GM21529 (cell line): ENCODE results near the gene NTM.
A peak's percentile ranks its signal among the peaks of the same experiment; 100 is the strongest.

Source experiments
- ATAC-seq: cut with Tn5 transposase; IDR thresholded peaks from one replicate; pipeline ENCODE4 v1.9.1; 2021; ENCODE audit not compliant: unreplicated experiment

The NTM gene

DNA sequence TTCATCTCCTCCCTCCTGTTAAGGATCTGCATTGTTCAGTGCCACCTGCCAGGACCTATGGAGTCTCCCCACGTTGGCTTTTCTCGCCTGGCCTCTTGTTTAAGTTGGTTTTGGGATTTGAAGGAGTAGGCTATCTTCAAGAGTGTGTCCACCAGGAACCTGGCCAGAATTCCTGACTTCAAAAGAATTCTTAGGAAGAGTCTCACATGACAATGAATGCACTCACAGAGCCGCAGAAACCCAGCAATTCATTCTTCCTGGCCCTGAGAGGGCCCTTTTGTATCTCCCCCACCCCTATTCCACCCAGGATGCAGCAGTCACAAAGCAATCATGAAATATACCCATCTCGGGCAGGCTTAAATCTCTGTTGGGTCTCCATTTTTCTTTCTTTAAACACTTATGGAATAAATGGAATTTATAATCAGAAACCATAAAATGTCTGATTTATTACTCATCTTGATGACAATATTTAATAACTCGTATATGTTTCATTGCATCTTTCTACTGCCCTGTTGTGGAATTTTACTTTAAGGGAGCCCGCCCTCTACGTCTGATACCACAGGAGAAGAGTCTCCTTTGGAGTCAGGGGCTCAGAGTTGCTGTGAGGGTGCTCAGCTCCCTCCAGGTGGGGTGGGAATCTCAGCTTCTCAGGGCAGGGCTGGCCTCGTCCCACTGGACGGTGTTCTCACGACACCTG is 507.0 kb downstream of the NTM start:
- no peak for ATAC-seq

DNA sequence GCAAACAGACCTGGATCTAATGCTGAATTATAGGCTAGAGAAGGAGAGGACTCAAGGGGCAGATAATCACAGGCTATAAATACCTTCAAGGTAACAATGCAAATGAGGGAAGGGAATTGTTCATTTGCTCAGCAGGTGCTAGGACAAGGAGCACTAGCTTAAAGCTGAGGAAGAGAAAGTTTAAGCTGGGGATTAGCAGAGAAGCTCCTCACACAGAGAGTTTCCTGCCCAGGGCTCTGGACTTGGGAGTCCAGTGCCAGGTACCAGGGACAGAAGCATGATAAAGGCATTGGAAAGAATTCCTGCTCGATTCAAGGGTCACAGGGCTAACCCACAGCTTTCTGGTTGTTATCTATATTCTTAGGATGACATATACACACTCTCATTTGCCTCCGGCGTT is 509.9 kb downstream of the NTM start:
- ATAC-seq: no peak

DNA sequence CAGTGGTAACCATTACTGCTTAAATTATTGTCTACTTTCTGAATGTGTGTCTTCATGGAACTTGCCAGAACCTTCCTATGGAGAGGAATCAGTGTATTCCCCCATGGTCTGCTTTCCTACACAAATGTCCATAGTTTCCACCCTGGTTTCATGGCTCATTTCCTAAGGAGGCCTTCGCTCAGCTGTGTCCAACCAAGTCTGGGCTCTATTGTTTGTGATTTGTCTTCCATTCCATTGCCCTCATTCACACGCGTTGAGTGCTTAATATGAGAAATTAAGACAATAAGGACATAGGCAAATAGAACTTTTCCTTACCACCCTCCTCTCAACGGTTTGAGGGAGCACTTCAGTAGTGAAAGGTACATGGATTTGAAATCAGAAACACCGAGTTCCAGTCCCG is 510.6 kb downstream of the NTM start:
- ATAC-seq: no peak

GRCh38 chr11:131883332-131883731 is 512.9 kb downstream of the NTM start:
- ATAC-seq: no peak

DNA sequence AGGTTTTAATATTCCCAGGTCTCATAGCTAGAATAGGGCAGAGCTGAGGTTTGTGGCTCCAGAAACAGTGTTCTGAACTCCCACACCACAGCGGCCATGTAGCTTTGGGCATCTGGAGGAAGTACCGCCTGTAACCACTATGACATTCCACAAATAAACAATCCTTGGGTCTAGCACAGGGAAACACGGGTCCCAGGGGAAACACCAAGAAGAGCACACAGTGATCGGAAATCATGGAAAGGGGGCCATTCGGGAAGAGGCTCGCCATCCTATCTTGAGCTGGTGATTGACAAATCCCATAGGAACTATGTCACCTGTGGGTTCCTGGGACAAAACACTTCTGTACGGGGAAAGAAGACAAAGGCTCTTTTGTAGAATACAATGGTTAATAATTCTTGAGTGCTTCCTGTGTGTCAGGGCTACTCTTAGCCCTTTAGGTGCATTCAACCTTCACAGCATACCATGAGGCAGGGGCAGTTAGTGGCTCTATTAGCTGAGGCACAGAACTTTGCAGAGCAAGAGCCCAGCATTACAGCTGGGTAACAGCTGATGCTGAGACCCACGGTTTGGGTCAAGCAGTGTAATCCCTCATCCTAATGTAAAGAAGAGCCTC is 514.2 kb downstream of the NTM start:
- peak; percentile 46 for ATAC-seq

DNA sequence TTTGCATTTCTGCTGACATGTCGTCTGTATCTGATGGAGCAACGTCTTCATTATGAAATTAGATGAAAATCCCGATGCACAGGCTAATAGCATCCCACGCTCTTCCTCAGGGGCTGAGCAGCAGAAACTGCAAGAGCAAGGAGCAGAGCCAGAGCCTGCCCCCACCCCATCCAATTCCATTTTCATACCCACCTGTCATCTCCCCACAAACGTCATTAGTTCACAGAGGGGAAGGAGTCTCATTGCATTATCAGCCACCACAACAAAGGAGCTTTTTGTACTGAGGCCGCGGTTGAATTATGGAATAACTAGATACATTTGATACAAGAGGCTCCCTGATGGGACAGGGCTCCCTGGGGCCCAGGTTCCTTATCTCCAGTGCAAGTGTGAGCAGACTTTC is 515.0 kb downstream of the NTM start:
- no peak for ATAC-seq

GRCh38 chr11:131886201-131886600 is 515.8 kb downstream of the NTM start:
- ATAC-seq: no peak

- ATAC-seq: no peak
Observed at GRCh38 chr11:131888230-131888855, 517.9 kb downstream of the NTM start.

GRCh38 chr11:131889146-131889577 is 518.7 kb downstream of the NTM start:
- ATAC-seq: peak; percentile 26

GRCh38 chr11:131889760-131890581 is 519.6 kb downstream of the NTM start:
- ATAC-seq: no peak

GRCh38 chr11:131893103-131893890 is 522.9 kb downstream of the NTM start:
- peak; percentile 90 for ATAC-seq

DNA sequence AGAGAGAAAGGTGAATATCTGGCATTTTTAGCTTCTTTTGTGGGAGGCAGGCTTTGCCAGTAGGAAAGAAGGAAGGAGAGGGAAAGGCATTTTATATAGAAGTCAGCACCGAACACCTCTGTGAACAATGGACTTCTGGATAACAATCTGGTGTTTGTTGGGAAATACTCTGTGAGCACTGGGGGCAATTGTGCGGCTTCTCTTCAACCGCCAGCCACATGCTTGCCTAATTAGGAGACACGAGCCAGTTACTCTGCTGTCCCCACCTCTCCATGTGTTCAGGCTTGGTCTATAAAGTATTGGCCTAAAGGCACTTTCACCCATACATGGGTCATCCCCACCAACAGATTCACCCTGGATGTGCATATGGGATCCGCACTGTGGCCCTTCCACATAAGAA is 523.6 kb downstream of the NTM start:
- no peak for ATAC-seq

DNA sequence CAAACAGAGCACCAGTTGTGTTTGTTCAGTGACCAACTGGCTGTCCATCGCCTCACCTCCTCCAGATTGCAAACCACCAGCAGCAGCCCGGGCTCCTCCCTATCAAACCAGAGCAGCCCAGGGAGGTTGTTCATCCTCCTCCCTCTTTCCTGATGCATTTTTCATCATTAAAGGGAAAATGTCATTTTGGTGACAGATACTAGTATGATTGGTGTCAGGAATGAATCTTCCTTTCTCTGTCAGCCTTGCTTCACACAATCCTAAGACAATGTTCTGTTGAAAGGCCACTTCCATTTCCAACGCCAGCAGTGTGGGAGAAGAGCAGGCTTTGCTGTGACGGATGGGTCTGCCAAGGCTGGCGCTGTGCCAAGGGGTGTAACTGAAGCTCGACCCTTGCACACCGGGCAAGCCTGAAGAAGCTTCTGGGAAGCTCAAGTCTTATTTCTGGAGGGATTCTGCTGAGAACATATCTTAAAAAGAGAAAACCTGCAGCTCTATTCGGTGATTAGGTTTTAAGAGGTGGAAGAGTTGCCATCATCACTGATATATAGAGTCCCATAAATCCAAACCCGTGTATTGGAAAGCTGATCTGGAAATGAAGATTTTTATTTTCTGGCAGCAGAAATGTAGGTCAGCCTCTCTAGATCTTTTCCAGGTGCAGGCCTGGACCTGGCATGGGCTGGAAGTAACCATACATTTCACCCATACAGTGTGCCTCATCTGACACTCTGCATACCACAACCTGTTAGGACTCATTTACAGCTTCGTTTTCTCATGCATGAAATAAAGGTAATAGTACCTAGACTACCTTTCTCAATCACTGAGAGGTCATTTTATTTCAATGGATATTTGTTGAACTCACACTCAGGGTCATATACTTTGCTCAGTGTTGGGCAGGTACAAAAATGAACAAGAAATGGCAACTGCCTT is 524.5 kb downstream of the NTM start:
- no peak for ATAC-seq

DNA sequence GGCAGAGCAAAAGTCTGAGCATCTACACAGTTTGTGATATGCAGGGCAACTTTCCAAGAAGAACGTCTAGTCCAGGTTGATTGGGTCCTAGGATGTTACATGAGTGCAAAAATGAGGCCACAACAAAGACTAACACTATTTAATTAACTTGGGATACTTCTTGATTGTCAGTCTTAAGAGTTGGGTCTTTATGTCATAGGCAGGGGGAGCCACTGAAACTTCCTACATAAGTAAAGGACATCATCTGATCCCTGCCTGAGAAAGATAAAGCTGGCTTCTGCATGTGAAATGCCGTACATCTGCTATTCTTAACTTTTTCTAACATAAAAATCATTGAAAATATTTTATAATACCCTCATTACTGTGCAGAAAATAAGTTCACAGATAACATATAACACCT is 525.5 kb downstream of the NTM start:
- ATAC-seq: no peak

GRCh38 chr11:131896978-131897615 is 526.7 kb downstream of the NTM start:
- ATAC-seq: no peak

- no peak for ATAC-seq
Observed at GRCh38 chr11:131897956-131898355, 527.5 kb downstream of the NTM start.

DNA sequence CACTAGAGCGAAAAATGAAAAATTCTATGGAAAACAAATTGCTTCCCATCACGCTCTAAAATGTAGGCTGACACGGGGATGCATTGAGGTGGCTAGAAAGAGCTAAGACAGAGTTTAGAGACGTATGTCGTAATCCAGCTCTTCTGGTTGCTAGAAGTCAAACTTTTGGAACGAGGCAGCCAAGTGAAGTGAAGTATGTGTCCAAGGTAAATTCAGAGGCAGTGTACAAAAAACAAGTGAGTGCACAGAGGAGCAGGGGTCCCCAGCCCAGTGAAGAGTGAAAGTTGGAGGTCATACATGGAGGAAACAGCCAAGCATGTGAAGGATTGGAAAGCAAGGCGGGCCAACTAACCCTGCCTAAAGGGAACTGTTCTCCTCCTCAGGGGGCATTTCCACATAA is 528.5 kb downstream of the NTM start:
- no peak for ATAC-seq

DNA sequence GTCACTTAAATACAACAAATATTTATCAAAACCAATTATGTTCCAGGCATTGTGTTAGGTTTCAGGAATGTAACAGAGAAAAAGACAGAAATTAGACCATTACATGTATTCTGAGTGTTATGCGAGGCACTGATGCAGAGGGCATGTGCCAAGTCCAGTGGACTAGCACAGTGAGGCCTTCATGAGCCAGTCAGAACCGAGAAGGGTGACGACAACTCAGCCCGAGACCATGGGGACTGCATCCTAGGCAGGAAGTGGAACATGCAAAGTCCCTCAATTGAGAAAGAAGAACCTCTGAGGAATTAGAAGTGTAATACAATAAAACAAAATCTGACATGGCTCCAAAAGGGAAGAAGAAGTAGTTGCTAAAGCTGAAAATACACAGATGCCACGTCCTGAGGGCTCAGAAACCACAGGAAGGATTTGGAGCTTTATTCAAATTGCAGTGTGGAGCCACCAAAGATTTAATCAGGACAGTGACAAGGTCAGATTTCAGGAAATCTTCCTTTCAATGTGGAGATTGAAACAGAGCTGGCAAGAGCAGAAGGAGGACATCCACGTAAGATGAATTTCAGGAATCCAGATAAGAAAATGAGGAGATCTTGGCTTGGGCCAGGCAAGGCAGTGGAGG is 529.6 kb downstream of the NTM start:
- peak; percentile 68 for ATAC-seq

GRCh38 chr11:131902421-131902820 is 532.0 kb downstream of the NTM start:
- no peak for ATAC-seq
